GM13976 (cell line): ENCODE data around the gene IRAK1.
"Not testable (repeated sequence)": the region's sequence is repeated elsewhere in the genome, so short reads cannot be mapped to it uniquely, and the experiment has no call there.

Source experiments
- DNase-seq: peaks from one replicate; pipeline ENCODE4 v3.0.0; 2012; ENCODE audit warnings: low spot score
- in situ Hi-C: fragments of 300-500 bp; cut with MboI; formaldehyde crosslinking; loops from one replicate; pipeline ENCODE4 v1.12.0; 2022; ENCODE audit warnings: low sequenced_read_pairs, mixed read lengths, inconsistent platforms; ENCODE audit not compliant: unreplicated experiment
- TF ChIP-seq, protein P1 (sequence below): IDR thresholded peaks from 2 replicates; pipeline ENCODE4 v1.5.1; 2012; ENCODE audit warnings: borderline replicate concordance, mild to moderate bottlenecking; ENCODE audit not compliant: insufficient read depth; ENCODE audit errors: extremely low read depth, missing control alignments, control extremely low read depth

IRAK1 gene

DNA sequence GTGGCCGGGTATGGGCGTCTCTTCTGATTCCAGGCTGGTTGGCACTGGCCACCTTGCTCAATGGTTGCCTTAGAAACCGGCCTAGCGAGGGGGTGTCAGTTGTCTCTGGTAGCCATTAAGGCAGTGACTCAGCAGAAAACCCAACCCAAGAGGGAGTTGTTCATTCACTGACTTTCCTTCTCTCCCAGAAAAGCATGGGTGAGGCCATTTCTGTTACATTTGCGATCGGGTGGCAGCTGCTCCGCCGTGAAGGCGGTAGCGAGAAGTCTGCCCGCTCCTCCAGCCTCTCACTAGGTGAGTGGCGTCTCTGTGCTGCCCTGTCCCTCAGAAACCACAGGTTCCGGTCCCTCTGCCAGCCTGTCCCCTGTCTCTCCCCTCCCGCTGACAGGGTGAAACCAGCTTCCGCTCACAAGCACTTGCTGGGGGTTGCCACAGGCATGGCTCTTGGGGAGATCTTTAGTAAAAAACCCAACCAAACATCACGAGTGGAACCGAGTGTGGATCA, 17.4 kb downstream of the IRAK1 start:
- in situ Hi-C loops, result loop anchor here (25.0 kb wide), 1 partner anchor 535 kb away; the partner anchor contains the start of genes G6PD and IKBKG
- no peak for DNase-seq
- TF ChIP-seq, protein P1, sequence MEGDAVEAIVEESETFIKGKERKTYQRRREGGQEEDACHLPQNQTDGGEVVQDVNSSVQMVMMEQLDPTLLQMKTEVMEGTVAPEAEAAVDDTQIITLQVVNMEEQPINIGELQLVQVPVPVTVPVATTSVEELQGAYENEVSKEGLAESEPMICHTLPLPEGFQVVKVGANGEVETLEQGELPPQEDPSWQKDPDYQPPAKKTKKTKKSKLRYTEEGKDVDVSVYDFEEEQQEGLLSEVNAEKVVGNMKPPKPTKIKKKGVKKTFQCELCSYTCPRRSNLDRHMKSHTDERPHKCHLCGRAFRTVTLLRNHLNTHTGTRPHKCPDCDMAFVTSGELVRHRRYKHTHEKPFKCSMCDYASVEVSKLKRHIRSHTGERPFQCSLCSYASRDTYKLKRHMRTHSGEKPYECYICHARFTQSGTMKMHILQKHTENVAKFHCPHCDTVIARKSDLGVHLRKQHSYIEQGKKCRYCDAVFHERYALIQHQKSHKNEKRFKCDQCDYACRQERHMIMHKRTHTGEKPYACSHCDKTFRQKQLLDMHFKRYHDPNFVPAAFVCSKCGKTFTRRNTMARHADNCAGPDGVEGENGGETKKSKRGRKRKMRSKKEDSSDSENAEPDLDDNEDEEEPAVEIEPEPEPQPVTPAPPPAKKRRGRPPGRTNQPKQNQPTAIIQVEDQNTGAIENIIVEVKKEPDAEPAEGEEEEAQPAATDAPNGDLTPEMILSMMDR, result no peak

DNA sequence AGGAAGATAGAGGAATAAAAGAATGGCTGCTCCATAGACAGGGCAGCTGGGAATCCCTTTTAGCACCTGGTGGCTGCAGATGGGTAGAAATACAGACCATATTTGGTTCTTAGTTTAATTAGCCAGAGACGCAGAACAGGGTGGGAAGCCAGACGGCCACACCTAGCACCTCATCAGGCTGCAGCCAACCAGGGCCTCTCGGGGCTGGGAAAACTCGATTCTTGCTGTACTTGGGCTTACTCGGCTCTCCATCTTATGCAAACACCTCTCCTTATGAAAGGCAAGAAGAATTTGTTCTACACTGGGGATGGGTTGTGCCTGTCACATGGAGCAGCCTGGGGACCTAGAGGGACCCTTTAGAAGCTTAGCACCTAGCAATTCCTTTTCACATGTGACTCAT, 19.7 kb downstream of the IRAK1 start:
- TF ChIP-seq, protein P1, result no peak
- in situ Hi-C loops, result loop anchor here (25.0 kb wide), 1 partner anchor 537 kb away; the partner anchor contains the start of genes G6PD and IKBKG
- no peak for DNase-seq

DNA sequence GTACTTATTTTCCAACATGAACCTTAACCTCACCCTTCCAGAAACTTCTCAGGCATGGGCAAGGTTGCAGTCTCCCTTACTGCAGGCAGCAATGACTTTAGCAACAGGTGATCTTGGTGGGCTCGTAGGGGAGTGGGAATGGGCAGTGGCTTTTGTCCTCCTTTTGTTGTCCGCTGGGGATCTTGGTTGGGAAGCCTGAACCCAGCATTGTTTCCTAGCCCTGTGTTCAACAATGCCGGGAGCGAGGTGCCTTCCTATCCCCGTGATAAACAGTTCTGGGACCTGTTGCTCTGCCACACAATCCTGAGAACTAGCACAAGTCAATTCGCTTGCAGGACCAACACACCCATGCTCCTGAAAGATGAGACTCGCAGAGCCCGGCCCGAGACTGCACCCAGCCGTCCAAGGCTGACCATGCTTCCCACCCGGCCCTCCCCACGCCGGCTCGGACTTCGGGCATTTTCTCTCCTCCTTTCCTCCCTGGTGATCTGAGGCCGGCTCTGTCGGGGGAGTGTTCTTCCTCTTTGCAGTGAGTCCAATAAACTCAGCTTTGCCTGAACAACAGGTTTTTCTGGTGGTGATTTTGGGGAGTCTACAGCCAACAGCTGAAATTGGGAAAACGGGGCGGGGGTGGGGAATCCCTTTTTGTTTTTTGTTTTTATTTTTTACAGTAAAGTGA, 20.2 kb downstream of the IRAK1 start:
- no peak for DNase-seq
- in situ Hi-C loops, result loop anchor here (25.0 kb wide), 1 partner anchor 538 kb away; the partner anchor contains the start of genes G6PD and IKBKG
- TF ChIP-seq, protein P1, result no peak

DNA sequence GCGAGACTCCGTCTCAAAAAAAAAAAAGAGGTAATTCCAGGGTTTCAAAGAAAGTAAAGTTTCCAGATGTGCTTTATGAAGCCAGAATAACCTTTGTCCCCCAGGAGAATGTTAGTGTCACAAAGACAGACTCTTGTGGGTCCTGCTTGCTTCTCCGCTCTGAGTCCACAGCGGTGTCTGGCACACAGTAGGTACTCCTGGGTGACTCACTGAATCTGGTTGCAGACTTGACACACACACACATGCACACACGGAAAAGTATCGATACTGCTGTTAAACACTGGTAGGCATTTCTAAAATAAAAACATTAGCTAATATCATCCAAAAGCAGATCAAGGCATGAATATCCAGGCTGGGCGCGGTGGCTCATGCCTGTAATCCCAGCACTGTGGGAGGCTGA, 24.2 kb downstream of the IRAK1 start:
- TF ChIP-seq, protein P1, result no peak
- DNase-seq, result no peak
- in situ Hi-C loops, result no loop called here

DNA sequence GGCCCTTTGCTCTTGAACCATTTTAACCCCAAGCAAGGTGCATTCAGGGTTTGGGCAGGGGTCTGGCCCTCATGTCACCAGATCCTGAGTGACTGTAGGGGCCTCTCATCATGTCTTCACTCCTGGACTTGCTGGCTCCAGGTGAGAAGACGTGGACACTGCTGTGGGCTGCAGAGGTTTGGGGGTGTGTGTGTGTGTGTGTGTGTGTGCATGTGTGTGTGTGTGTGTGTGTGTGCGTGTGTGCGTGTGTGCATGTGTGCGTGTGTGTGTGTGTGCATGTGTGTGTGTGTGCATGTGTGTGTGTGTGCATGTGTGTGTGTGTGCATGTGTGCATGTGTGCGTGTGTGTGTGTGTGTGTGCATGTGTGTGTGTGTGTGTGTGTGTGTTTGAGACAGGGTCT, 25.3 kb downstream of the IRAK1 start:
- in situ Hi-C loops, result not testable (repeated sequence)

DNA sequence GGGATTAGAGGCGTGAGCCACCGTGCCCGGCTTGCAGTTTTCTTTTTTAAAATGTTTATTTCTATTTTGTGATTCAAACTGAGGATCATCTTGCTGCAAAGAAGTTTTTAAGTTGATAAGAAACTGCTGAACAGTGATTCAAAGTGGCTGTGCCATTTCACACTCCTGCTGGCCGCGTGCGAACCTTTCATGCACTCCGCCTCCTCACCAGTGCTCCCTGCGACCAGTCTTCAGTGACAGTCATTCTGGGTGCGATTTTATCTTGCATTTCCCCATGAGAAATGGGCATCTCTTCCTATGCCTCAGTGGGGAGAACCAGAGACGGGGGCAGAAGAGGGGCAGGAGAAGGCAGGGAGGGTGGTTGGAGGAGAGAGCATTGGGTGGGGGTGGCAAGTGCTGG, 25.7 kb downstream of the IRAK1 start:
- in situ Hi-C loops, result no loop called here
- DNase-seq, result no peak
- TF ChIP-seq, protein P1, result no peak

More for the DNA sequence above, 25.3 kb downstream of the IRAK1 start:
- DNase-seq, result not testable (repeated sequence)

DNA sequence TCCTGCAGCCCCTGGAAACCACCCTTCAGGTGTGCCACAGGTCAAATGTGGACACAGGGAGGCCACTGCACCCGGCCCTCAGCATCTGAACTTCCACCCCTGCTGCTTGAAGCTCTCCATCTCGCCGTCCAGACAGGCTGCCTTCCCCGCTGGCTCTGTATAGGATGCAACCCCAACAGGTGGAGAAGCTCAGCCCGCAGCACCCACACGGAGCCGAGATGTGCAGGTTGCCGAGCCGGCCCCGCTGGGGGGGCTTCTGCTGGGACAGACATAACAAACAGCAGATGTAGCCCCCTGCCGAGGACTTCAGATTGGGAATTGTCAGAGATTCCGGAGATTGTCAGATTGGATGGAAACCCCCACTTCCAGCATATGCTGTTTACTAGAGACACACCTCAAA, 26.6 kb downstream of the IRAK1 start:
- TF ChIP-seq, protein P1, result no peak
- DNase-seq, result no peak
- in situ Hi-C loops, result no loop called here
